Heart left ventricle (tissue), 16 donors: ENCODE measurements around the gene RPTOR. TPM values are rescaled to one million over a fixed set of nuclear protein-coding genes. Genes with fewer than 3 reads are reported as not detected.

Experiments
- ATAC-seq, 4 donors: fragments of 200-7000 bp; cut with Tn5 transposase; one replicate each; pipeline ENCODE4 v1.9.1; 2020 to 2022; ENCODE audit warnings: moderate library complexity in 4 of 4, mild to moderate bottlenecking in 3 of 4, moderate number of reproducible peaks in 1 of 4
- DNase-seq, 5 donors: peaks; one replicate each; pipeline ENCODE4 v3.0.0-alpha.2; 2020
- H3K27ac ChIP-seq, 12 donors: fragments of 200-600 bp; sonication (generic) in 4 of 12; one replicate each; pipeline versions ENCODE4 v1.5.0 to v1.8.0; 2016 to 2022; ENCODE audit warnings: mild to moderate bottlenecking in 2 of 12
- H3K27me3 ChIP-seq, 9 donors: fragments of 200-600 bp; sonication (generic) in 2 of 9; one replicate each; pipeline versions ENCODE4 v1.5.1 to v1.8.0; 2016 to 2022; ENCODE audit warnings: mild to moderate bottlenecking in 3 of 9
- H3K36me3 ChIP-seq, 9 donors: fragments of 200-600 bp; sonication (generic) in 2 of 9; one replicate each; pipeline versions ENCODE4 v1.5.0 to v1.8.0; 2018 to 2022; ENCODE audit warnings: mild to moderate bottlenecking in 2 of 9
- H3K4me1 ChIP-seq, 12 donors: fragments of 200-600 bp; sonication (generic) in 4 of 12; one replicate each; pipeline versions ENCODE4 v1.5.0 to v1.8.0; 2016 to 2022; ENCODE audit warnings: mild to moderate bottlenecking in 3 of 12
- H3K4me3 ChIP-seq, 12 donors: fragments of 200-600 bp; sonication (generic) in 4 of 12; one replicate each; pipeline versions ENCODE4 v1.5.0 to v1.8.0; 2017 to 2022; ENCODE audit warnings: mild to moderate bottlenecking in 9 of 12, moderate library complexity in 4 of 12
- H3K9me3 ChIP-seq, 12 donors: fragments of 200-600 bp; sonication (generic) in 4 of 12; one replicate each; pipeline versions ENCODE4 v1.5.0 to v1.8.0; 2016 to 2022; ENCODE audit warnings: mild to moderate bottlenecking in 1 of 12
- CTCF ChIP-seq, 12 donors: fragments of 200-600 bp; sonication (generic) in 4 of 12; IDR thresholded peaks; one replicate each; pipeline versions ENCODE4 v1.5.0 to v1.8.0; 2018 to 2022; ENCODE audit warnings: antibody characterized with exemption in 12 of 12, mild to moderate bottlenecking in 5 of 12
- POLR2A ChIP-seq, 2 donors: fragments of 450-650 bp; IDR thresholded peaks; one replicate each; pipeline ENCODE4 v1.6.1; 2017; ENCODE audit warnings: antibody characterized with exemption in 2 of 2, mild to moderate bottlenecking in 2 of 2, moderate library complexity in 2 of 2
- WGBS, 4 donors: extraction: QIAGEN DNeasy Blood & Tissue Kit in 2 of 4; methylation state at CpG; one replicate each; pipeline versions ENCODE4 v1.1.5 to v1.1.7; 2013 to 2018; 5-methylcytosine and 5-hydroxymethylcytosine counted together
- intact Hi-C, 10 donors: fragments of 100-400 bp; cut with DNase I; formaldehyde crosslinking; loops; one replicate each; pipeline versions ENCODE4 v1.11.1 to v1.14.2; 2022
- polyA plus RNA-seq, 2 donors: library from polyadenylated mRNA; stranded (reverse); fragments of 200-250 nt; gene quantifications; one replicate each; pipeline ENCODE4 v1.2.3, GENCODE V29; 2013
- total RNA-seq, 9 donors: library from RNA; depleted of rRNA in 2 of 9; stranded (reverse); fragments of >200 nt in 2 of 9; fragmentation: NEBNext Ultra II Directional in 3 of 9; extraction: Animal tissue kit (Norgen Biotek cat#: 25700) in 3 of 9; gene quantifications; one replicate each; pipeline versions ENCODE4 v1.1.0 to v1.2.4, GENCODE V29; 2016 to 2023
- donor health status: ischemic (EF 13 %, LVEDD 7.1; RV severe dilation, severe dysfunction).
- donor health status: healthy with polysubstance abuse.
- donor health status: DM: no; HTN: yes; CAD: no.
- donor health status: DM: no; HTN: no; CAD: no.
- donor health status: ischemic (EF 25% LVEDD 6.9; RV normal size, moderate dysfunction).
- donor health status: ischemic (EF 25% LVEDD 5.7; RV mildly dilated, moderate dysfunction).
- donor health status: healthy.
- donor health status: DM: yes; HTN: yes; CAD: no.
- donor health status: ischemic (EF 35%, LVEDD 5.7; RV mildly dilated, moderate dysfunction).
- donor health status: nonischemic (EF 11% LVEDD 7.7; RV severe dilation, severe dysfunction).
- donor health status: DM: yes; HTN: yes; CAD: no.
- donor health status: PGD.
- donor health status: ischemic (EF 29% LVEDD 5.4; RV normal size, mild dysfunction).
- donor health status: nonischemic (EF 23%, LVEDD 6.1; RV moderate dilation, normal function).

RPTOR gene
- total and polyA plus RNA-seq, 11 donors, result 14.7 to 31.7 (median 26.0) TPM

DNA sequence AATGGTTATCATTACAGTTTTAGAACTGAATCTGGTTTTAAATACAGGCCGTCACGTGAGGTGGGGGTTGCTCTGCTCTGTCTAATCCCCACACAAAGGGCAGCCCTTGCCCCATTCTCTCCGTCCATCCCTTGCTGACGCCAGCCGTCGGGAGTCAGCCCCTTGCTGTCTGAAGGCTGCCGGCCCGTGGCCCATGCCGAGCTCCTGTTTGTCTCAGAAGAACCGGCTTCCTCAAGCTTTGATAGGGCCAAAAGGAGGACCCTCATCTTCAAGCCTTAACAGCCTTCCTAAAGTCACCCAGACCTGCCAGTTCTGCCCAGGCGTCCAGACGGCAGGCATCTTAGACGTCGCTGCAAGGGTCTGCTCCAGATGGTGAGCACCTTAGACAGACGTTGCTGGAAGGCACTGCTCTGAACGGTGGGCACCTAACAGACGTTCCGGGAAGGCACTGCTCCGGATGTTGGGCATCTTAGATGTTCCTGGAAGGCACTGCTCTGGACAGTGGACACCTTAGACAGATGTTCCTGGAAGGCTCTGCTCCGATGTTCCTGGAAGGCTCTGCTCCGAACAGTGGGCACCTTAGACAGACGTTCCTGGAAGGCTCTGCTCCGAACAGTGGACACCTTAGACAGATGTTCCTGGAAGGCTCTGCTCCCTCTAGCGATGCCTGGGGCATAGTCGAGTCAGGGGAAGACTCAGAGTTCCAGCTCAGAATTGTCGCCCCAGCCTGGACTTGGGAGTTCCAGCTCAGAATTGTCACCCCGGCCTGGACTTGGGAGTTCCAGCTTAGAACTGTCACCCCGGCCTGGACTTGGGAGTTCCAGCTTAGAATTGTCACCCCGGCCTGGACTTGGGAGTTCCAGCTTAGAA is 411.9 kb downstream of the RPTOR start:
- Histone ChIP-seq H3K4me3 (no peak overlapping the region), H3K27me3 (no peaks in the 10 kb centered on the region), H3K27ac (peak overlapping the region in 1 of 12 donors; percentile 38), H3K9me3 (peaks cover 0 to 4% (median 0%) of the 10 kb centered on the region in 12 donors), H3K4me1 (peaks cover 3 to 26% (median 20%) of the 10 kb centered on the region in 12 donors), H3K36me3 (peaks cover 0 to 13% (median 3%) of the 10 kb centered on the region in 9 donors)
- intact Hi-C loops, result no loop called here
- peak in 3 of 5 donors; percentile 13 to 32 (median 19) for DNase-seq
- TF ChIP-seq POLR2A (IDR thresholded peaks at IDR 0.05) (no peak), CTCF (IDR thresholded peaks at IDR 0.05) (no peak)
- no peak for ATAC-seq
- 84 to 93% (median 90%) methylated on average over 21 to 28 of the region's 29 CpGs for WGBS, 4 donors

GRCh38 chr17:80957461-80957941 is 412.9 kb downstream of the RPTOR start:
- H3K36me3 ChIP-seq, result peaks cover 0 to 11% (median 2%) of the 10 kb centered on the region in 9 donors
- no peaks in the 10 kb centered on the region for H3K27me3 ChIP-seq
- no peak for ATAC-seq
- H3K27ac ChIP-seq, result peak overlapping the region in 1 of 12 donors; percentile 94
- intact Hi-C loops, result no loop called here
- no peak for TF ChIP-seq CTCF (IDR thresholded peaks at IDR 0.05)
- TF ChIP-seq POLR2A (IDR thresholded peaks at IDR 0.05), result no peak
- peak in 3 of 5 donors; percentile 24 to 56 (median 25) for DNase-seq
- peaks cover 0 to 4% (median 0%) of the 10 kb centered on the region in 12 donors for H3K9me3 ChIP-seq
- 96 to 97% (median 96%) methylated on average over 6 to 12 of the region's 12 CpGs for WGBS, 4 donors
- no peak overlapping the region for H3K4me3 ChIP-seq
- H3K4me1 ChIP-seq, result peaks cover 3 to 26% (median 20%) of the 10 kb centered on the region in 12 donors

GRCh38 chr17:80959330-80960036 is 414.8 kb downstream of the RPTOR start:
- Histone ChIP-seq H3K27ac (peak overlapping the region; percentile 73 to 98 (median 90)), H3K9me3 (peaks cover 0 to 4% (median 0%) of the 10 kb centered on the region in 12 donors), H3K27me3 (no peaks in the 10 kb centered on the region), H3K4me3 (peak overlapping the region in 5 of 12 donors; percentile 8 to 28 (median 10)), H3K4me1 (peaks cover 3 to 26% (median 20%) of the 10 kb centered on the region in 12 donors), H3K36me3 (peaks cover 0 to 14% (median 6%) of the 10 kb centered on the region in 9 donors)
- TF ChIP-seq POLR2A (IDR thresholded peaks at IDR 0.05) (no peak), CTCF (IDR thresholded peaks at IDR 0.05) (peak in 3 of 12 donors; percentile 5 to 13 (median 7))
- ATAC-seq, result peak; percentile 93 to 96 (median 96)
- intact Hi-C loops, result loop anchor here in 1 of 10 donors (10.0 kb wide), 1 partner anchor 95 kb away; no protein-coding TSS in a partner anchor
- DNase-seq, result peak; percentile 88 to 95 (median 91)
- 8 to 25% (median 19%) methylated on average over 18 to 23 of the region's 23 CpGs for WGBS, 4 donors
